Endodermal cell (in vitro differentiated cells): Measurements from ENCODE around the gene TYSND1. TPM values are rescaled to one million over a fixed set of nuclear protein-coding genes. Genes with fewer than 3 reads are reported as not detected.

Experiments used
- DNase-seq: peaks from one replicate; pipeline ENCODE4 v3.0.0-alpha.2; 2017
- H3K27ac ChIP-seq: 2 replicates; pipeline ENCODE4 v1.5.1; 2013; ENCODE audit warnings: mild to moderate bottlenecking, low read depth, low read length, moderate library complexity
- H3K27me3 ChIP-seq: 2 replicates; pipeline ENCODE4 v1.6.1; 2013; ENCODE audit warnings: mild to moderate bottlenecking, low read length, moderate library complexity; ENCODE audit not compliant: insufficient read depth, control insufficient read depth, poor library complexity, severe bottlenecking
- H3K36me3 ChIP-seq: 2 replicates; pipeline ENCODE4 v1.7.0; 2013; ENCODE audit warnings: mild to moderate bottlenecking, low read length, moderate library complexity; ENCODE audit not compliant: control insufficient read depth, insufficient read depth
- H3K4me1 ChIP-seq: one replicate; pipeline ENCODE4 v1.7.0; 2013; ENCODE audit warnings: low read length; ENCODE audit not compliant: control insufficient read depth, insufficient read depth
- H3K4me3 ChIP-seq: 2 replicates; pipeline ENCODE4 v1.5.1; 2013; ENCODE audit warnings: mild to moderate bottlenecking, low read length, moderate library complexity
- H3K9ac ChIP-seq: 2 replicates; pipeline ENCODE4 v1.6.1; 2013; ENCODE audit warnings: mild to moderate bottlenecking, low read length, moderate library complexity; ENCODE audit not compliant: poor library complexity, severe bottlenecking; ENCODE audit errors: extremely low read depth
- H3K9me3 ChIP-seq: 2 replicates; pipeline ENCODE4 v1.6.1; 2013; ENCODE audit warnings: mild to moderate bottlenecking, low read length, moderate library complexity; ENCODE audit not compliant: control insufficient read depth
- H3K27ac Mint-ChIP-seq: 2 replicates; pipeline ENCODE4 v1.8.0; 2020; ENCODE audit warnings: mixed read lengths
- H3K27me3 Mint-ChIP-seq: 2 replicates; pipeline ENCODE4 v1.8.0; 2021; ENCODE audit warnings: mild to moderate bottlenecking, mixed read lengths; ENCODE audit not compliant: insufficient read depth
- H3K36me3 Mint-ChIP-seq: 2 replicates; pipeline ENCODE4 v1.8.0; 2020; ENCODE audit warnings: low read depth, mixed read lengths
- H3K4me1 Mint-ChIP-seq: 2 replicates; pipeline ENCODE4 v1.8.0; 2020; ENCODE audit warnings: mixed read lengths
- H3K4me3 Mint-ChIP-seq: 2 replicates; pipeline ENCODE4 v1.8.0; 2020; ENCODE audit warnings: mild to moderate bottlenecking, moderate library complexity, mixed read lengths
- H3K9me3 Mint-ChIP-seq: 2 replicates; pipeline ENCODE4 v1.8.0; 2020; ENCODE audit warnings: mild to moderate bottlenecking, mixed read lengths
- CTCF ChIP-seq: fragments of 200-600 bp; sonication (generic); conservative IDR thresholded peaks from 2 replicates; pipeline ENCODE4 v1.5.0; 2021; ENCODE audit warnings: antibody characterized with exemption, mild to moderate bottlenecking
- WGBS, 2 experiments: methylation state at CpG; one replicate each; pipeline versions ENCODE4 v1.1.5 to v1.1.7; 2013; ENCODE audit warnings: missing lambda C conversion rate in 2 of 2, mixed read lengths in 1 of 2; ENCODE audit not compliant: insufficient coverage in 1 of 2, insufficient read length in 1 of 2; 5-methylcytosine and 5-hydroxymethylcytosine counted together
- total RNA-seq, 2 donors: library from RNA; stranded (reverse); fragmentation: NEBNext Ultra II Directional in 1 of 2; extraction: Animal tissue kit (Norgen Biotek cat#: 25700) in 1 of 2; gene quantifications; 2 replicates in 1 of 2; 3 replicates in 1 of 2; pipeline ENCODE4 v1.2.1, GENCODE V29; 2021

TYSND1 gene
- total RNA-seq, 2 donors from 2014 or later = 13.1 to 13.6 TPM

GRCh38 chr10:70098271-70098670 lies 48.2 kb downstream of the TYSND1 start:
- H3K4me3 Mint-ChIP-seq = no peak overlapping the region
- no peaks in the 10 kb centered on the region for H3K9me3 Mint-ChIP-seq
- WGBS, 2 experiments = 98 to 100% methylated on average over 3 of the region's 3 CpGs
- no peaks in the 10 kb centered on the region for H3K9me3 ChIP-seq
- H3K4me3 ChIP-seq = no peak overlapping the region
- H3K27ac Mint-ChIP-seq = no peak overlapping the region
- no peak overlapping the region for H3K9ac ChIP-seq
- peaks cover 92% of the 10 kb centered on the region for H3K36me3 ChIP-seq
- no peak overlapping the region for H3K27ac ChIP-seq
- DNase-seq = no peak
- no peaks in the 10 kb centered on the region for H3K27me3 Mint-ChIP-seq
- no peak for TF ChIP-seq CTCF
- peaks cover 90% of the 10 kb centered on the region for H3K36me3 Mint-ChIP-seq
- peaks cover 4% of the 10 kb centered on the region for H3K4me1 ChIP-seq
- no peaks in the 10 kb centered on the region for H3K27me3 ChIP-seq
- H3K4me1 Mint-ChIP-seq = no peaks in the 10 kb centered on the region

- H3K4me1 ChIP-seq = peaks cover 4% of the 10 kb centered on the region
- no peaks in the 10 kb centered on the region for H3K9me3 ChIP-seq
- Mint-ChIP-seq H3K27me3 (no peaks in the 10 kb centered on the region), H3K27ac (no peak overlapping the region), H3K36me3 (peaks cover 91% of the 10 kb centered on the region), H3K4me1 (no peaks in the 10 kb centered on the region), H3K9me3 (no peaks in the 10 kb centered on the region), H3K4me3 (no peak overlapping the region)
- DNase-seq = no peak
- TF ChIP-seq CTCF = no peak
- no peak overlapping the region for H3K27ac ChIP-seq
- no peaks in the 10 kb centered on the region for H3K27me3 ChIP-seq
- H3K9ac ChIP-seq = no peak overlapping the region
- H3K36me3 ChIP-seq = peaks cover 92% of the 10 kb centered on the region
- no peak overlapping the region for H3K4me3 ChIP-seq
Measured at GRCh38 chr10:70097459-70097858, 49.0 kb downstream of the TYSND1 start.

GRCh38 chr10:70096705-70097420 lies 49.6 kb downstream of the TYSND1 start:
- 91 to 96% methylated on average over 3 to 5 of the region's 5 CpGs for WGBS, 2 experiments
- H3K4me1 ChIP-seq = peaks cover 4% of the 10 kb centered on the region
- no peak for DNase-seq
- H3K4me3 ChIP-seq = no peak overlapping the region
- Mint-ChIP-seq H3K9me3 (no peaks in the 10 kb centered on the region), H3K36me3 (peaks cover 92% of the 10 kb centered on the region), H3K27me3 (no peaks in the 10 kb centered on the region), H3K4me3 (no peak overlapping the region), H3K4me1 (no peaks in the 10 kb centered on the region), H3K27ac (peak overlapping the region; percentile 44)
- peaks cover 92% of the 10 kb centered on the region for H3K36me3 ChIP-seq
- no peak overlapping the region for H3K9ac ChIP-seq
- no peak overlapping the region for H3K27ac ChIP-seq
- H3K27me3 ChIP-seq = no peaks in the 10 kb centered on the region
- TF ChIP-seq CTCF = peak; percentile 37
- no peaks in the 10 kb centered on the region for H3K9me3 ChIP-seq
